Neural cell (in vitro differentiated cells): ENCODE measurements around the gene NHERF2. TPM values are rescaled to one million over a fixed set of nuclear protein-coding genes. Genes with fewer than 3 reads are reported as not detected.

ENCODE experiments used
- H2AFZ ChIP-seq: fragments of 200-600, 300-800 bp; sonication (generic), shearing (Covaris generic); 2 replicates; pipeline ENCODE4 v1.6.0; 2014; ENCODE audit warnings: low read depth, mild to moderate bottlenecking, antibody characterized with exemption, low read length, moderate library complexity
- H3F3A ChIP-seq: fragments of 200-600 bp; shearing (Covaris generic); 2 replicates; pipeline ENCODE4 v1.6.1; 2016; ENCODE audit warnings: mild to moderate bottlenecking, moderate library complexity, mixed read lengths, antibody characterized with exemption, low read length; ENCODE audit not compliant: insufficient read depth, poor library complexity, severe bottlenecking
- H3K27ac ChIP-seq: fragments of 200-600, 300-800 bp; sonication (generic), shearing (Covaris generic); 2 replicates; pipeline ENCODE4 v1.5.1; 2014; ENCODE audit warnings: mild to moderate bottlenecking, low read length, moderate library complexity
- H3K27me3 ChIP-seq: fragments of 300-800, 200-600 bp; sonication (generic), shearing (Covaris generic); 2 replicates; pipeline ENCODE4 v1.6.0; 2014; ENCODE audit warnings: mild to moderate bottlenecking, low read depth, low read length, moderate library complexity; ENCODE audit not compliant: insufficient read depth
- H3K36me3 ChIP-seq: fragments of 300-800, 200-600 bp; sonication (generic), shearing (Covaris generic); 2 replicates; pipeline ENCODE4 v1.5.1; 2014; ENCODE audit warnings: mild to moderate bottlenecking, antibody characterized with exemption, low read length, moderate library complexity; ENCODE audit not compliant: insufficient read depth
- H3K4me2 ChIP-seq: fragments of 300-800, 200-600 bp; sonication (generic), shearing (Covaris generic); 2 replicates; pipeline ENCODE4 v1.6.0; 2014; ENCODE audit warnings: mild to moderate bottlenecking, low read length
- H3K4me3 ChIP-seq: fragments of 300-800, 200-600 bp; sonication (generic), shearing (Covaris generic); 2 replicates; pipeline ENCODE4 v1.5.1; 2014; ENCODE audit warnings: mild to moderate bottlenecking, low read length, moderate library complexity
- H3K79me2 ChIP-seq: fragments of 200-600 bp; shearing (Covaris generic); replicated peaks from 2 replicates; pipeline ENCODE4 v1.6.0; 2014; ENCODE audit warnings: mild to moderate bottlenecking, low read length, moderate library complexity; ENCODE audit not compliant: insufficient read depth
- H3K9ac ChIP-seq: fragments of 300-800, 200-600 bp; sonication (generic), shearing (Covaris generic); 2 replicates; pipeline ENCODE4 v1.6.1; 2016; ENCODE audit warnings: mild to moderate bottlenecking, low read length, mixed read lengths
- H3K9me2 ChIP-seq: fragments of 200-600 bp; shearing (Covaris generic); 2 replicates; pipeline ENCODE4 v1.6.1; 2016; ENCODE audit warnings: mild to moderate bottlenecking, low read length, mixed read lengths; ENCODE audit not compliant: insufficient read depth
- H3K9me3 ChIP-seq: fragments of 200-600, 300-800 bp; sonication (generic), shearing (Covaris generic); 2 replicates; pipeline ENCODE4 v1.6.1; 2016; ENCODE audit warnings: mild to moderate bottlenecking, mixed run types, low read length, moderate library complexity, mixed read lengths
- H4K20me1 ChIP-seq: fragments of 200-600 bp; shearing (Covaris generic); 2 replicates; pipeline ENCODE4 v1.6.1; 2016; ENCODE audit warnings: mild to moderate bottlenecking, mixed run types; ENCODE audit not compliant: insufficient read depth
- CTCF ChIP-seq: fragments of 450-650 bp; IDR thresholded peaks from 2 replicates; pipeline ENCODE4 v1.5.1; 2014; ENCODE audit warnings: antibody characterized with exemption, mild to moderate bottlenecking, moderate library complexity; ENCODE audit not compliant: poor library complexity, severe bottlenecking
- EP300 ChIP-seq: fragments of 450-650 bp; conservative IDR thresholded peaks from 2 replicates; pipeline ENCODE4 v1.6.1; 2014; ENCODE audit warnings: antibody characterized with exemption, mild to moderate bottlenecking, moderate library complexity; ENCODE audit not compliant: poor library complexity, severe bottlenecking
- EZH2 ChIP-seq: fragments of 200-600, 300-800 bp; shearing (Covaris generic), sonication (generic); IDR thresholded peaks from 2 replicates; pipeline ENCODE4 v1.6.1; 2014; ENCODE audit warnings: antibody characterized with exemption, low read length, borderline replicate concordance, mild to moderate bottlenecking; ENCODE audit not compliant: insufficient read depth, poor library complexity, severe bottlenecking
- MXI1 ChIP-seq: fragments of 450-650 bp; conservative IDR thresholded peaks from 2 replicates; pipeline ENCODE4 v1.6.1; 2014; ENCODE audit warnings: antibody characterized with exemption, mild to moderate bottlenecking; ENCODE audit not compliant: poor library complexity, severe bottlenecking
- POLR2AphosphoS5 ChIP-seq: IDR thresholded peaks from 2 replicates; pipeline ENCODE4 v1.6.1; 2012
- RAD21 ChIP-seq: fragments of 450-650 bp; conservative IDR thresholded peaks from 2 replicates; pipeline ENCODE4 v1.6.1; 2014; ENCODE audit warnings: antibody characterized with exemption, mild to moderate bottlenecking, moderate library complexity
- REST ChIP-seq: IDR thresholded peaks from 2 replicates; pipeline ENCODE4 v1.6.1; 2012; ENCODE audit warnings: borderline replicate concordance
- SMC3 ChIP-seq: fragments of 450-650 bp; conservative IDR thresholded peaks from 2 replicates; pipeline ENCODE4 v1.6.1; 2014; ENCODE audit warnings: antibody characterized with exemption, mild to moderate bottlenecking, moderate library complexity; ENCODE audit not compliant: poor library complexity
- TAF1 ChIP-seq: IDR thresholded peaks from 2 replicates; pipeline ENCODE4 v1.6.1; 2012; ENCODE audit warnings: low read depth
- polyA plus RNA-seq: library from polyadenylated mRNA; depleted of rRNA; stranded (reverse); fragments of >200 nt; gene quantifications from 2 replicates; pipeline ENCODE4 v1.2.3, GENCODE V29; 2014

NHERF2 gene
- polyA plus RNA-seq, 1 donor from 2014 or later, result 3.4 TPM

GRCh38 chr16:2044541-2044940 is 17.8 kb downstream of the NHERF2 start:
- Histone ChIP-seq H2AFZ (no peak overlapping the region), H3K4me3 (no peak overlapping the region), H3K4me2 (no peak overlapping the region), H3K27me3 (no peaks in the 10 kb centered on the region), H3K27ac (no peak overlapping the region), H3K9me2 (no peaks in the 10 kb centered on the region), H3K9ac (no peak overlapping the region), H4K20me1 (no peaks in the 10 kb centered on the region), H3K9me3 (no peaks in the 10 kb centered on the region), H3K79me2 (peaks cover 10% of the 10 kb centered on the region), H3F3A (no peaks in the 10 kb centered on the region), H3K36me3 (no peaks in the 10 kb centered on the region)
- no peak for TF ChIP-seq EZH2
- no peak for TF ChIP-seq SMC3
- no peak for TF ChIP-seq REST
- TF ChIP-seq TAF1, result no peak
- no peak for TF ChIP-seq RAD21
- TF ChIP-seq EP300, result no peak
- no peak for TF ChIP-seq MXI1
- TF ChIP-seq POLR2AphosphoS5, result no peak
- TF ChIP-seq CTCF, result no peak

GRCh38 chr16:2045965-2046892 is 19.5 kb downstream of the NHERF2 start:
- H3K27me3 ChIP-seq, result no peaks in the 10 kb centered on the region
- H3K79me2 ChIP-seq, result peaks cover 10% of the 10 kb centered on the region
- H3K9me2 ChIP-seq, result no peaks in the 10 kb centered on the region
- TF ChIP-seq TAF1, result no peak
- TF ChIP-seq SMC3, result no peak
- TF ChIP-seq EZH2, result no peak
- no peak for TF ChIP-seq POLR2AphosphoS5
- TF ChIP-seq RAD21, result no peak
- no peaks in the 10 kb centered on the region for H4K20me1 ChIP-seq
- H3K36me3 ChIP-seq, result no peaks in the 10 kb centered on the region
- H3K9ac ChIP-seq, result no peak overlapping the region
- no peaks in the 10 kb centered on the region for H3K9me3 ChIP-seq
- no peaks in the 10 kb centered on the region for H3F3A ChIP-seq
- H3K4me3 ChIP-seq, result peak overlapping the region; percentile 95
- no peak overlapping the region for H3K4me2 ChIP-seq
- H3K27ac ChIP-seq, result no peak overlapping the region
- no peak overlapping the region for H2AFZ ChIP-seq
